HG03175 (cell line): ENCODE measurements around the gene CFAP58.

Experiments used
- ATAC-seq: cut with Tn5 transposase; IDR thresholded peaks from one replicate; pipeline ENCODE4 v1.9.1; 2021; ENCODE audit warnings: mild to moderate bottlenecking, moderate library complexity; ENCODE audit not compliant: unreplicated experiment

Gene CFAP58

GRCh38 chr10:104321725-104322415 lies 31.8 kb upstream of the CFAP58 start:
- ATAC-seq = no peak

- peak; percentile 37 for ATAC-seq
Measured at GRCh38 chr10:104322416-104322782, 31.2 kb upstream of the CFAP58 start.

GRCh38 chr10:104323085-104323484 lies 30.5 kb upstream of the CFAP58 start:
- no peak for ATAC-seq

- ATAC-seq = no peak
Measured at GRCh38 chr10:104323760-104324201, 29.9 kb upstream of the CFAP58 start.

- ATAC-seq = no peak
Measured at GRCh38 chr10:104324221-104324686, 29.4 kb upstream of the CFAP58 start.

- no peak for ATAC-seq
Measured at GRCh38 chr10:104324931-104325330, 28.7 kb upstream of the CFAP58 start.

GRCh38 chr10:104325436-104326435 lies 27.9 kb upstream of the CFAP58 start:
- ATAC-seq = no peak

GRCh38 chr10:104326991-104327610 lies 26.5 kb upstream of the CFAP58 start:
- no peak for ATAC-seq

GRCh38 chr10:104327745-104328645 lies 25.6 kb upstream of the CFAP58 start:
- ATAC-seq = no peak

- no peak for ATAC-seq
Measured at GRCh38 chr10:104328646-104328895, 25.1 kb upstream of the CFAP58 start.

GRCh38 chr10:104328896-104329710 lies 24.5 kb upstream of the CFAP58 start:
- ATAC-seq = peak; percentile 44

GRCh38 chr10:104329735-104330134 lies 23.9 kb upstream of the CFAP58 start:
- ATAC-seq = no peak

- no peak for ATAC-seq
Measured at GRCh38 chr10:104330168-104331110, 23.2 kb upstream of the CFAP58 start.

- no peak for ATAC-seq
Measured at GRCh38 chr10:104331208-104331838, 22.3 kb upstream of the CFAP58 start.

GRCh38 chr10:104332243-104333031 lies 21.2 kb upstream of the CFAP58 start:
- ATAC-seq = no peak

- ATAC-seq = no peak
Measured at GRCh38 chr10:104333032-104333727, 20.5 kb upstream of the CFAP58 start.
